ENCODE data around the gene TBCD. TPM values are rescaled to one million over a fixed set of nuclear protein-coding genes. Genes with fewer than 3 reads are reported as not detected.
"Not testable (repeated sequence)": the region's sequence is repeated elsewhere in the genome, so short reads cannot be mapped to it uniquely, and the experiment has no call there.

Gene TBCD
- total RNA-seq, 2 donors from 2014 or later = 55.0 to 55.5 TPM

DNA sequence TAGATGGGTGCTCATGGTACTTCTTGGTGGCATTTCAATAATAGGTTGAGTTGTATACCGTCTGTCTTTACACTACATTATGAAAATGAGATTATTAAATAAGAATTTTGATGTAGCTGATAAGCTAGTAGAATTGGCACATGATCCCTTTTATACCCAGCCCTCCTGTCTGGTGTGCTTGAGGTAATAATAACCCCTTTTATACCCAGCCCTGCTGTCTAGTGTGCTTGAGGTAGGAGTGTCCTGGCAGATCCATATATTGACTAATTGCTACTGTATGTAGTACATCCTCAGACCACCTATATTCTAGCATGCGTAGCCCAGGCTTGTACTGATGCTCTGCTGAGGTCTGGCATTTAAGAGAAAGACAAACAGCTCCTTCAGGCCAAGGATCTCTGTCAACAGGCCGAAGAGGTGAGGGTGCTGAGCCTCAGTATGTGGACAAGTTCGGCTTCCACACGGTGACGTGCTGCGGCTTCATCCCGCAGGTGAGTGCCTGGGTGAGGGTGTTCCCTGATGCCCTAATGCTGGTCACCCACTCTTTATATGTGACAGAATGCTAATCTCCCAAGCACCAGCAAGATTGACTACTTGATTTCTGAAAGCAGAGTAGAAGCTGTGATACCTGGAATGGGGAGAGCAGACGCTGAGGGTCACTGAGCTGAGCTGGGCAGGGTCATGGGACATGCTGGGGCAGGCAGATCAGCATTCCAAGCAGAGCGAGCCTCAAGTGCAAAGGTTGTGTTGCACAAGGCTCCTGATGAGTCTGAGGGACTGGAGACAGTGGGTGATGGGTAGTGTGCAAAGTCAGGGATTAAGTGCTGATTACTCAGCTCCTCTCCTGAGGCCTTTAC, 10.7 kb upstream of the TBCD start:
- ATAC-seq (ENCODE audit: insufficient number of reproducible peaks, low FRiP score, low read depth) (no peak), DNase-seq (ENCODE audit: low spot score) (no peak)
- peaks cover 37% of the 10 kb centered on the region for H3K36me3 ChIP-seq
- H3K4me3 ChIP-seq = no peak overlapping the region
- no peak overlapping the region for H3K27ac ChIP-seq
- TF ChIP-seq, protein P1, sequence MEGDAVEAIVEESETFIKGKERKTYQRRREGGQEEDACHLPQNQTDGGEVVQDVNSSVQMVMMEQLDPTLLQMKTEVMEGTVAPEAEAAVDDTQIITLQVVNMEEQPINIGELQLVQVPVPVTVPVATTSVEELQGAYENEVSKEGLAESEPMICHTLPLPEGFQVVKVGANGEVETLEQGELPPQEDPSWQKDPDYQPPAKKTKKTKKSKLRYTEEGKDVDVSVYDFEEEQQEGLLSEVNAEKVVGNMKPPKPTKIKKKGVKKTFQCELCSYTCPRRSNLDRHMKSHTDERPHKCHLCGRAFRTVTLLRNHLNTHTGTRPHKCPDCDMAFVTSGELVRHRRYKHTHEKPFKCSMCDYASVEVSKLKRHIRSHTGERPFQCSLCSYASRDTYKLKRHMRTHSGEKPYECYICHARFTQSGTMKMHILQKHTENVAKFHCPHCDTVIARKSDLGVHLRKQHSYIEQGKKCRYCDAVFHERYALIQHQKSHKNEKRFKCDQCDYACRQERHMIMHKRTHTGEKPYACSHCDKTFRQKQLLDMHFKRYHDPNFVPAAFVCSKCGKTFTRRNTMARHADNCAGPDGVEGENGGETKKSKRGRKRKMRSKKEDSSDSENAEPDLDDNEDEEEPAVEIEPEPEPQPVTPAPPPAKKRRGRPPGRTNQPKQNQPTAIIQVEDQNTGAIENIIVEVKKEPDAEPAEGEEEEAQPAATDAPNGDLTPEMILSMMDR (IDR thresholded peaks at IDR 0.05) = no peak
- peaks cover 4% of the 10 kb centered on the region for H3K9me3 ChIP-seq
- H3K4me1 ChIP-seq (ENCODE audit: control insufficient read depth in 1 of 2, low read depth in 2 of 2) = peaks cover 0 to 7% of the 10 kb centered on the region in 2 donors
- no peaks in the 10 kb centered on the region for H3K27me3 ChIP-seq (replicated peaks; ENCODE audit: insufficient read depth)

DNA sequence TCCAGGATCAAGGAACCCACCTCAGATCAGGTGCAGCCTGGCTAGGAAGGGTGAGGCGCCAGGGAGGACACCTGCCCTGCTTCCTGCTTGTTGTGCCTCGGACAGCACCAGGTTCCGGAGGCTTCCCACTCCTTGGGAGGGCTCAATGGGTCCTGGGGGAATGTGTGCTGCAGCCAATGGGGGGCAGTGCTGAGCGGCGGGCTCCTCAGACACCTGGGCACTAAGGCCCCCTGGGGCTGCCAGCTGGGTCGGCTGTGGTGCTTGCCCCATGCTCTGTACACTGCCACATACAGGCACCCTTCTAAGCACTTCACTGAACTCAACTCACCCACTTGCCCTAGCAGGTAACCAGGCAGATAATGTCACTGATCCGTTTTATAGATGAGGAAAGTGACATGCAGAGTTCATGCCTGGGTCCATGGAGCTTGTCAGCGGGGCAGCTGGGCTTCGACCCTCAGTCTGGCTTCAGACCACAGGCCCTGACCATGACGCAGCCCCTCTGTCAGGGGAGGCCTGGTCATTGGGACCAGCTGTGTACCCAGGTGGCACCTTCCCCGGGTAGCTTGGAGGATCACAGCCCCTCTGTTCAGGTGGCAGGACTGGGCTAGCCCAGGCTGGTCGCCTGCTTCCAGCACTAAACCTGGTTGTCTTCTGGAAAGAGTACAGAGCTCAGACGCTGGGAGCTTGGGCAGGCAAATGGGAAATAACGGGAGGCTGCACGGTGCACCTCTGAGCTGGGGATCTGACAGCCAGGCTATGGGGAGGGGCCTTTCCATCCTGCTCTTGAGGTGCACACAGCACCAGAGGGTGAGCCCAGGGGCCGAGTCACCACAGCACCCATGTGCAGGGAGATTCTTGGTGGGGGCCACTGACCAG, 8.3 kb upstream of the TBCD start:
- Histone ChIP-seq H3K4me3 (no peak overlapping the region), H3K9me3 (peaks cover 4% of the 10 kb centered on the region), H3K27ac (no peak overlapping the region), H3K36me3 (peaks cover 37% of the 10 kb centered on the region), H3K27me3 (replicated peaks; ENCODE audit: insufficient read depth) (no peaks in the 10 kb centered on the region), H3K4me1 (ENCODE audit: control insufficient read depth in 1 of 2, low read depth in 2 of 2) (no peaks in the 10 kb centered on the region)
- TF ChIP-seq, protein P1 (IDR thresholded peaks at IDR 0.05) = no peak
- DNase-seq (ENCODE audit: low spot score) (no peak), ATAC-seq (ENCODE audit: insufficient number of reproducible peaks, low FRiP score, low read depth) (no peak)

DNA sequence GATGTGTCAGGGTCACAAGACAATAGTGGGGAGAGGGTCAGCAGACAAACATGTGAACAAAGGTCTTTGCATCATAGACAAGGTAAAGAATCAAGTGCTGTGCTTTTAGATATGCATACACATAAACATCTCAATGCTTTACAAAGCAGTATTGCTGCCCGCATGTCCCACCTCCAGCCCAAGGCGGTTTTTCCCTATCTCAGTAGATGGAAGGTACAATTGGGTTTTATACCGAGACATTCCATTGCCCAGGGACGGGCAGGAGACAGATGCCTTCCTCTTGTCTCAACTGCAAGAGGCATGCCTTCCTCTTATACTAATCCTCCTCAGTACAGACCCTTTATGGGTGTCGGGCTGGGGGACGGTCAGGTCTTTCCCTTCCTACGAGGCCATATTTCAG, 7.1 kb upstream of the TBCD start:
- not testable (repeated sequence) for H3K4me3 ChIP-seq; ATAC-seq (ENCODE audit: insufficient number of reproducible peaks, low FRiP score, low read depth); DNase-seq (ENCODE audit: low spot score); H3K27ac ChIP-seq; H3K4me1 ChIP-seq (ENCODE audit: control insufficient read depth in 1 of 2, low read depth in 2 of 2); H3K27me3 ChIP-seq (replicated peaks; ENCODE audit: insufficient read depth); H3K9me3 ChIP-seq
- peaks cover 37% of the 10 kb centered on the region for H3K36me3 ChIP-seq

DNA sequence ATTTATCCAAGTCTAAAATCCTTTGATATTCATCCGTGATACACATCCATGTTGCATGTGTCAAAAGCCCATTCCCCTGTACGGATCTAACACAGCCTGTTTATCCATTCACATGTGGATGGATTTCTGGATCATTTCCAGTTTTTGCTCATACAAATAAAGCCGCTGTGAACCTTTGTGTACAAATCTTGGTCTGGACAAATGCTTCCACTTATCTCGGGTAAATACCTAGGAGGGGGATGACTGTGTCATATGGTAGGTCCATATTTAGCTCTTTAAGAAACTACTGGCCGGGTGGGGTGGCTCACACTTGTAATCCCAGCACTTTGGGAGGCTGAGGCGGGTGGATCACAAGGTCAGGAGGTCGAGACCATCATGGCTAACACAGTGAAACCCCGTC, 6.3 kb upstream of the TBCD start:
- no peaks in the 10 kb centered on the region for H3K27me3 ChIP-seq (replicated peaks; ENCODE audit: insufficient read depth)
- H3K27ac ChIP-seq = no peak overlapping the region
- TF ChIP-seq, protein P1 (IDR thresholded peaks at IDR 0.05) = no peak
- H3K36me3 ChIP-seq = peaks cover 29% of the 10 kb centered on the region
- peaks cover 3% of the 10 kb centered on the region for H3K9me3 ChIP-seq
- H3K4me1 ChIP-seq (ENCODE audit: control insufficient read depth in 1 of 2, low read depth in 2 of 2) = no peaks in the 10 kb centered on the region
- no peak overlapping the region for H3K4me3 ChIP-seq
- DNase-seq (ENCODE audit: low spot score) (no peak), ATAC-seq (ENCODE audit: insufficient number of reproducible peaks, low FRiP score, low read depth) (no peak)

DNA sequence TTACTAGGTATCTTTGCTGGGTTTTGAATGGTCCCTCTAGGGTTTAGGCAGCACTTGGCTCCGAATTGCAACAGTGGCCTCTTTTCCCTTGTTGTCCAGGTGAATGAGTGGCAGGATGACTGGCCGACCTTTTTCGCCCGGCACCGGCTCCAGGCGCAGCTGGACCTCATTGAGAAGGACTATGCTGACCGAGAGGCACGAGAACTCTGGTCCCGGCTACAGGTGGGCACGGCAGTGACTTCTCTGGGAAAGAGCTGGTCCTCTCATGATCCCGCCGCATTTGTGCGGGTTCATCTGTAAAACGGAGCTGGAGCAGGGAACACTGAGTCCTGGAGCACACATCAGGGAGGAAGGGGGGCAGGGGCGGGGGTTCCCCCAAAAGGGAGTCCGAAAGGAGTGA, 3.1 kb upstream of the TBCD start:
- Histone ChIP-seq H3K36me3 (peaks cover 6% of the 10 kb centered on the region), H3K9me3 (no peaks in the 10 kb centered on the region), H3K4me1 (ENCODE audit: control insufficient read depth in 1 of 2, low read depth in 2 of 2) (peaks cover 8 to 13% of the 10 kb centered on the region in 2 donors), H3K27ac (no peak overlapping the region), H3K4me3 (no peak overlapping the region), H3K27me3 (replicated peaks; ENCODE audit: insufficient read depth) (no peaks in the 10 kb centered on the region)
- TF ChIP-seq, protein P1 (IDR thresholded peaks at IDR 0.05) = no peak
- no peak for DNase-seq (ENCODE audit: low spot score)
- ATAC-seq (ENCODE audit: insufficient number of reproducible peaks, low FRiP score, low read depth) = no peak
